ENCODE measurements around the gene HSD17B8. TPM values are rescaled to one million over a fixed set of nuclear protein-coding genes. Genes with fewer than 3 reads are reported as not detected.

Gene HSD17B8
- total and polyA plus RNA-seq, 4 donors = 7.8 to 24.8 (median 9.5) TPM

GRCh38 chr6:33250731-33251130 lies 46.3 kb downstream of the HSD17B8 start:
- 95% methylated on average over 11 of the region's 13 CpGs for WGBS (ENCODE audit: insufficient coverage)
- Histone ChIP-seq H3K36me3 (ENCODE audit: control insufficient read depth, insufficient read depth, low read length) (peaks cover 21% of the 10 kb centered on the region), H3K27ac (ENCODE audit: low read depth, low read length) (no peak overlapping the region), H3K27me3 (ENCODE audit: control insufficient read depth, insufficient read depth, low read length) (no peaks in the 10 kb centered on the region), H3K4me1 (ENCODE audit: control insufficient read depth, insufficient read depth, low read length) (peaks cover 19% of the 10 kb centered on the region), H3K4me3 (ENCODE audit: low read depth, low read length) (no peak overlapping the region), H3K9me3 (ENCODE audit: control insufficient read depth, insufficient read depth, low read length) (no peaks in the 10 kb centered on the region)
- DNase-seq (ENCODE audit: low read depth in 4 of 6, low spot score in 6 of 6) = no peak

GRCh38 chr6:33251395-33252012 lies 47.0 kb downstream of the HSD17B8 start:
- Histone ChIP-seq H3K4me1 (ENCODE audit: control insufficient read depth, insufficient read depth, low read length) (peaks cover 19% of the 10 kb centered on the region), H3K27me3 (ENCODE audit: control insufficient read depth, insufficient read depth, low read length) (no peaks in the 10 kb centered on the region), H3K9me3 (ENCODE audit: control insufficient read depth, insufficient read depth, low read length) (no peaks in the 10 kb centered on the region), H3K27ac (ENCODE audit: low read depth, low read length) (no peak overlapping the region), H3K36me3 (ENCODE audit: control insufficient read depth, insufficient read depth, low read length) (peaks cover 21% of the 10 kb centered on the region), H3K4me3 (ENCODE audit: low read depth, low read length) (no peak overlapping the region)
- no peak for DNase-seq (ENCODE audit: low read depth in 4 of 6, low spot score in 6 of 6)
- 95% methylated on average over 6 of the region's 6 CpGs for whole genome bisulfite sequencing (ENCODE audit: insufficient coverage)

- Histone ChIP-seq H3K27ac (ENCODE audit: low read depth, low read length) (no peak overlapping the region), H3K4me1 (ENCODE audit: control insufficient read depth, insufficient read depth, low read length) (peaks cover 19% of the 10 kb centered on the region), H3K36me3 (ENCODE audit: control insufficient read depth, insufficient read depth, low read length) (peaks cover 30% of the 10 kb centered on the region), H3K4me3 (ENCODE audit: low read depth, low read length) (no peak overlapping the region), H3K9me3 (ENCODE audit: control insufficient read depth, insufficient read depth, low read length) (no peaks in the 10 kb centered on the region), H3K27me3 (ENCODE audit: control insufficient read depth, insufficient read depth, low read length) (no peaks in the 10 kb centered on the region)
- DNase-seq (ENCODE audit: low read depth in 4 of 6, low spot score in 6 of 6) = no peak
Observed at GRCh38 chr6:33252759-33253158, 48.3 kb downstream of the HSD17B8 start.

GRCh38 chr6:33254591-33254990 lies 50.1 kb downstream of the HSD17B8 start:
- DNase-seq (ENCODE audit: low read depth in 4 of 6, low spot score in 6 of 6) = no peak
- WGBS (ENCODE audit: insufficient coverage) = no CpG with 5 or more reads among the region's 4 CpGs
- H3K9me3 ChIP-seq (ENCODE audit: control insufficient read depth, insufficient read depth, low read length) = no peaks in the 10 kb centered on the region
- peaks cover 5% of the 10 kb centered on the region for H3K4me1 ChIP-seq (ENCODE audit: control insufficient read depth, insufficient read depth, low read length)
- H3K27me3 ChIP-seq (ENCODE audit: control insufficient read depth, insufficient read depth, low read length) = no peaks in the 10 kb centered on the region
- peaks cover 42% of the 10 kb centered on the region for H3K36me3 ChIP-seq (ENCODE audit: control insufficient read depth, insufficient read depth, low read length)
- H3K4me3 ChIP-seq (ENCODE audit: low read depth, low read length) = no peak overlapping the region
- H3K27ac ChIP-seq (ENCODE audit: low read depth, low read length) = no peak overlapping the region

Small RNA genes within 50 kb of the gene (small RNA-seq; reads per million reads assigned to genes)
- gene MIR219A1 (ENCODE audit: low replicate concordance) (1.6 reads per million, percentile 87 among the genes with 10 or more reads in this experiment), gene RNY4P10 (ENCODE audit: low replicate concordance) (0.37 reads per million, percentile 41 among the genes with 10 or more reads in this experiment)

Other genes starting within 250 kb of the HSD17B8 start
- 100 to 1,000 TPM in 1 of 2 donors, 10 to 100 TPM in 1; 68.9 to 153 TPM for gene BRD2, start 236.1 kb upstream of the HSD17B8 start, total RNA-seq
- gene BRD2, start 236.1 kb upstream of the HSD17B8 start, polyA plus RNA-seq (ENCODE audit: insufficient read length in 2 of 2) = 100 to 1,000 TPM; 285 to 286 TPM
- gene HLA-DOA, start 195.1 kb upstream of the HSD17B8 start, total RNA-seq = 1 to 10 TPM; 4.6 to 5.8 TPM
- gene HLA-DOA, start 195.1 kb upstream of the HSD17B8 start, polyA plus RNA-seq (ENCODE audit: insufficient read length in 2 of 2) = 1 to 10 TPM; 1.4 to 1.8 TPM
- 10 to 100 TPM; 19.8 to 23.1 TPM for gene HLA-DPA1, start 131.0 kb upstream of the HSD17B8 start, total RNA-seq
- gene HLA-DPA1, start 131.0 kb upstream of the HSD17B8 start, polyA plus RNA-seq (ENCODE audit: insufficient read length in 2 of 2) = 10 to 100 TPM in 1 of 2 donors, 1 to 10 TPM in 1; 6.6 to 13.7 TPM
- gene HLA-DPB1, start 128.7 kb upstream of the HSD17B8 start, total RNA-seq = 10 to 100 TPM; 15.4 to 21.3 TPM
- 10 to 100 TPM; 10.5 to 11.4 TPM for gene HLA-DPB1, start 128.7 kb upstream of the HSD17B8 start, polyA plus RNA-seq (ENCODE audit: insufficient read length in 2 of 2)
- 1 to 10 TPM; 2.8 to 4.9 TPM for gene COL11A2, start 12.2 kb upstream of the HSD17B8 start, total RNA-seq
- 10 to 100 TPM; 10.4 to 12.6 TPM for gene COL11A2, start 12.2 kb upstream of the HSD17B8 start, polyA plus RNA-seq (ENCODE audit: insufficient read length in 2 of 2)
- gene RXRB, start 4.0 kb upstream of the HSD17B8 start, total RNA-seq = 10 to 100 TPM; 19.2 to 32.3 TPM
- 10 to 100 TPM; 61.6 to 79.0 TPM for gene RXRB, start 4.0 kb upstream of the HSD17B8 start, polyA plus RNA-seq (ENCODE audit: insufficient read length in 2 of 2)
- gene SLC39A7, start 3.8 kb upstream of the HSD17B8 start, total RNA-seq = 10 to 100 TPM; 55.0 to 87.3 TPM
- gene SLC39A7, start 3.8 kb upstream of the HSD17B8 start, polyA plus RNA-seq (ENCODE audit: insufficient read length in 2 of 2) = 100 to 1,000 TPM in 1 of 2 donors, 10 to 100 TPM in 1; 86.7 to 103 TPM
- gene RING1, start 3.8 kb downstream of the HSD17B8 start, total RNA-seq = 10 to 100 TPM; 19.0 to 43.9 TPM
- gene RING1, start 3.8 kb downstream of the HSD17B8 start, polyA plus RNA-seq (ENCODE audit: insufficient read length in 2 of 2) = 10 to 100 TPM; 63.3 to 71.0 TPM
- gene VPS52, start 67.2 kb downstream of the HSD17B8 start, total RNA-seq = 10 to 100 TPM; 35.4 to 49.3 TPM
- 10 to 100 TPM; 69.2 to 87.3 TPM for gene VPS52, start 67.2 kb downstream of the HSD17B8 start, polyA plus RNA-seq (ENCODE audit: insufficient read length in 2 of 2)
- gene RPS18, start 67.4 kb downstream of the HSD17B8 start, total RNA-seq = 1,000 to 10,000 TPM; 1,293 to 3,565 TPM
- gene RPS18, start 67.4 kb downstream of the HSD17B8 start, polyA plus RNA-seq (ENCODE audit: insufficient read length in 2 of 2) = 1,000 to 10,000 TPM; 1,607 to 1,704 TPM
- gene B3GALT4, start 72.5 kb downstream of the HSD17B8 start, total RNA-seq = 10 to 100 TPM in 1 of 2 donors, 1 to 10 TPM in 1; 5.8 to 12.9 TPM
- gene B3GALT4, start 72.5 kb downstream of the HSD17B8 start, polyA plus RNA-seq (ENCODE audit: insufficient read length in 2 of 2) = 1 to 10 TPM; 6.2 to 8.1 TPM
- 10 to 100 TPM; 31.7 to 53.8 TPM for gene WDR46, start 84.6 kb downstream of the HSD17B8 start, total RNA-seq
- gene WDR46, start 84.6 kb downstream of the HSD17B8 start, polyA plus RNA-seq (ENCODE audit: insufficient read length in 2 of 2) = 10 to 100 TPM; 51.8 to 60.5 TPM
- gene PFDN6, start 84.9 kb downstream of the HSD17B8 start, total RNA-seq = 10 to 100 TPM; 30.4 to 54.4 TPM
- 10 to 100 TPM; 78.5 to 80.2 TPM for gene PFDN6, start 84.9 kb downstream of the HSD17B8 start, polyA plus RNA-seq (ENCODE audit: insufficient read length in 2 of 2)
- gene RGL2, start 94.3 kb downstream of the HSD17B8 start, total RNA-seq = 10 to 100 TPM; 23.6 to 63.8 TPM
- gene RGL2, start 94.3 kb downstream of the HSD17B8 start, polyA plus RNA-seq (ENCODE audit: insufficient read length in 2 of 2) = 100 to 1,000 TPM; 101 to 119 TPM
- 10 to 100 TPM; 42.8 to 48.0 TPM for gene TAPBP, start 109.4 kb downstream of the HSD17B8 start, total RNA-seq
- 10 to 100 TPM; 41.3 to 49.2 TPM for gene TAPBP, start 109.4 kb downstream of the HSD17B8 start, polyA plus RNA-seq (ENCODE audit: insufficient read length in 2 of 2)
- gene ZBTB22, start 113.1 kb downstream of the HSD17B8 start, total RNA-seq = 10 to 100 TPM; 16.4 to 26.8 TPM
- 10 to 100 TPM; 25.3 to 25.4 TPM for gene ZBTB22, start 113.1 kb downstream of the HSD17B8 start, polyA plus RNA-seq (ENCODE audit: insufficient read length in 2 of 2)
- 10 to 100 TPM; 18.0 to 35.5 TPM for gene DAXX, start 118.3 kb downstream of the HSD17B8 start, total RNA-seq
- 10 to 100 TPM; 50.8 to 51.9 TPM for gene DAXX, start 118.3 kb downstream of the HSD17B8 start, polyA plus RNA-seq (ENCODE audit: insufficient read length in 2 of 2)
- gene KIFC1, start 187.2 kb downstream of the HSD17B8 start, total RNA-seq = 10 to 100 TPM in 1 of 2 donors, 1 to 10 TPM in 1; 6.7 to 12.9 TPM
- 10 to 100 TPM; 18.0 to 25.9 TPM for gene KIFC1, start 187.2 kb downstream of the HSD17B8 start, polyA plus RNA-seq (ENCODE audit: insufficient read length in 2 of 2)
- gene PHF1, start 206.4 kb downstream of the HSD17B8 start, total RNA-seq = 10 to 100 TPM; 17.2 to 55.4 TPM
- 100 to 1,000 TPM; 116 to 128 TPM for gene PHF1, start 206.4 kb downstream of the HSD17B8 start, polyA plus RNA-seq (ENCODE audit: insufficient read length in 2 of 2)
- gene CUTA, start 213.5 kb downstream of the HSD17B8 start, total RNA-seq = 100 to 1,000 TPM in 1 of 2 donors, 10 to 100 TPM in 1; 64.9 to 202 TPM
- gene CUTA, start 213.5 kb downstream of the HSD17B8 start, polyA plus RNA-seq (ENCODE audit: insufficient read length in 2 of 2) = 100 to 1,000 TPM; 211 to 241 TPM
- gene SYNGAP1, start 215.4 kb downstream of the HSD17B8 start, total RNA-seq = 10 to 100 TPM; 11.5 to 21.0 TPM
- 10 to 100 TPM; 84.7 to 98.9 TPM for gene SYNGAP1, start 215.4 kb downstream of the HSD17B8 start, polyA plus RNA-seq (ENCODE audit: insufficient read length in 2 of 2)
- gene ZBTB9, start 249.9 kb downstream of the HSD17B8 start, total RNA-seq = 10 to 100 TPM in 1 of 2 donors, 1 to 10 TPM in 1; 7.1 to 13.1 TPM
- 10 to 100 TPM; 12.6 to 14.1 TPM for gene ZBTB9, start 249.9 kb downstream of the HSD17B8 start, polyA plus RNA-seq (ENCODE audit: insufficient read length in 2 of 2)

All from spinal cord (tissue), 10 donors.